DOHH2 (cell line): Measurements from ENCODE around the gene NOC4L.

Experiments used
- H3F3A ChIP-seq: fragments of 200-600 bp; sonication (generic), shearing (Covaris generic); 2 replicates; pipeline ENCODE4 v1.6.0; 2016; ENCODE audit warnings: antibody characterized with exemption, mild to moderate bottlenecking; ENCODE audit not compliant: control insufficient read depth, insufficient read depth
- H3K27ac ChIP-seq: fragments of 200-600 bp; sonication (generic); 2 replicates; pipeline ENCODE4 v1.5.1; 2014; ENCODE audit warnings: low read depth, mild to moderate bottlenecking, low read length, moderate library complexity
- H3K27me3 ChIP-seq: fragments of 200-600 bp; sonication (generic); 2 replicates; pipeline ENCODE4 v1.6.1; 2014; ENCODE audit warnings: mild to moderate bottlenecking, low read length, mixed read lengths; ENCODE audit not compliant: control insufficient read depth
- H3K36me3 ChIP-seq: fragments of 200-600 bp; sonication (generic); 2 replicates; pipeline ENCODE4 v1.6.1; 2014; ENCODE audit warnings: mild to moderate bottlenecking, low read length, moderate library complexity, mixed read lengths; ENCODE audit not compliant: control insufficient read depth
- H3K4me1 ChIP-seq: fragments of 200-600 bp; sonication (generic); 2 replicates; pipeline ENCODE4 v1.6.1; 2014; ENCODE audit warnings: mild to moderate bottlenecking, low read length, mixed read lengths; ENCODE audit not compliant: control insufficient read depth
- H3K4me2 ChIP-seq: fragments of 200-600 bp; sonication (generic); 2 replicates; pipeline ENCODE4 v1.6.0; 2014; ENCODE audit warnings: mild to moderate bottlenecking, low read length, moderate library complexity
- H3K4me3 ChIP-seq: fragments of 200-600 bp; sonication (generic); 2 replicates; pipeline ENCODE4 v1.5.1; 2014; ENCODE audit warnings: mild to moderate bottlenecking, low read length, mixed read lengths
- H3K79me2 ChIP-seq: fragments of 200-600 bp; sonication (generic); 2 replicates; pipeline ENCODE4 v1.6.1; 2014; ENCODE audit warnings: mild to moderate bottlenecking, low read length, mixed read lengths; ENCODE audit not compliant: control insufficient read depth
- H3K9me2 ChIP-seq: fragments of 200-600 bp; sonication (generic); replicated peaks from 2 replicates; pipeline ENCODE4 v1.6.1; 2014; ENCODE audit warnings: mild to moderate bottlenecking, low read length, mixed read lengths; ENCODE audit not compliant: control insufficient read depth
- H3K9me3 ChIP-seq: fragments of 200-600 bp; sonication (generic); 2 replicates; pipeline ENCODE4 v1.6.1; 2014; ENCODE audit warnings: antibody characterized with exemption, low read length, mixed read lengths; ENCODE audit not compliant: control insufficient read depth, insufficient read depth
- H4K20me1 ChIP-seq: fragments of 200-600 bp; sonication (generic); 2 replicates; pipeline ENCODE4 v1.6.0; 2014; ENCODE audit warnings: low read depth, mild to moderate bottlenecking, antibody characterized with exemption, low read length, moderate library complexity; ENCODE audit not compliant: control insufficient read depth, insufficient read depth
- EZH2phosphoT487 ChIP-seq: fragments of 200-600 bp; sonication (generic); IDR thresholded peaks from 2 replicates; pipeline ENCODE4 v1.6.1; 2017; ENCODE audit warnings: borderline replicate concordance, mild to moderate bottlenecking, antibody characterized with exemption, low read length, moderate library complexity, mixed read lengths
- TF ChIP-seq, protein P1 (sequence below): fragments of 200-600 bp; sonication (generic); IDR thresholded peaks from one replicate; pipeline ENCODE4 v1.5.1; 2014; ENCODE audit warnings: antibody characterized with exemption, mild to moderate bottlenecking, low read depth, low read length; ENCODE audit not compliant: poor library complexity, severe bottlenecking

The NOC4L gene

GRCh38 chr12:132186857-132187620, 42.8 kb downstream of the NOC4L start:
- Histone ChIP-seq H3K4me2 (no peak overlapping the region), H4K20me1 (no peaks in the 10 kb centered on the region), H3K79me2 (no peaks in the 10 kb centered on the region), H3K4me3 (no peak overlapping the region), H3K9me2 (no peaks in the 10 kb centered on the region), H3K27ac (no peak overlapping the region), H3K27me3 (peaks cover 21% of the 10 kb centered on the region), H3K4me1 (peaks cover 14% of the 10 kb centered on the region), H3K36me3 (no peaks in the 10 kb centered on the region), H3F3A (no peaks in the 10 kb centered on the region), H3K9me3 (no peaks in the 10 kb centered on the region)
- TF ChIP-seq, protein P1, sequence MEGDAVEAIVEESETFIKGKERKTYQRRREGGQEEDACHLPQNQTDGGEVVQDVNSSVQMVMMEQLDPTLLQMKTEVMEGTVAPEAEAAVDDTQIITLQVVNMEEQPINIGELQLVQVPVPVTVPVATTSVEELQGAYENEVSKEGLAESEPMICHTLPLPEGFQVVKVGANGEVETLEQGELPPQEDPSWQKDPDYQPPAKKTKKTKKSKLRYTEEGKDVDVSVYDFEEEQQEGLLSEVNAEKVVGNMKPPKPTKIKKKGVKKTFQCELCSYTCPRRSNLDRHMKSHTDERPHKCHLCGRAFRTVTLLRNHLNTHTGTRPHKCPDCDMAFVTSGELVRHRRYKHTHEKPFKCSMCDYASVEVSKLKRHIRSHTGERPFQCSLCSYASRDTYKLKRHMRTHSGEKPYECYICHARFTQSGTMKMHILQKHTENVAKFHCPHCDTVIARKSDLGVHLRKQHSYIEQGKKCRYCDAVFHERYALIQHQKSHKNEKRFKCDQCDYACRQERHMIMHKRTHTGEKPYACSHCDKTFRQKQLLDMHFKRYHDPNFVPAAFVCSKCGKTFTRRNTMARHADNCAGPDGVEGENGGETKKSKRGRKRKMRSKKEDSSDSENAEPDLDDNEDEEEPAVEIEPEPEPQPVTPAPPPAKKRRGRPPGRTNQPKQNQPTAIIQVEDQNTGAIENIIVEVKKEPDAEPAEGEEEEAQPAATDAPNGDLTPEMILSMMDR, result no peak
- no peak for TF ChIP-seq EZH2phosphoT487

GRCh38 chr12:132187646-132188450, 43.6 kb downstream of the NOC4L start:
- Histone ChIP-seq H3K36me3 (no peaks in the 10 kb centered on the region), H3K79me2 (no peaks in the 10 kb centered on the region), H3K4me2 (no peak overlapping the region), H3K9me3 (no peaks in the 10 kb centered on the region), H3K4me1 (peaks cover 14% of the 10 kb centered on the region), H3F3A (no peaks in the 10 kb centered on the region), H3K27ac (no peak overlapping the region), H4K20me1 (no peaks in the 10 kb centered on the region), H3K27me3 (peaks cover 21% of the 10 kb centered on the region), H3K4me3 (no peak overlapping the region), H3K9me2 (no peaks in the 10 kb centered on the region)
- TF ChIP-seq, protein P1, result no peak
- TF ChIP-seq EZH2phosphoT487, result no peak

- Histone ChIP-seq H3K27me3 (peaks cover 19% of the 10 kb centered on the region), H3F3A (no peaks in the 10 kb centered on the region), H3K27ac (no peak overlapping the region), H3K4me1 (peaks cover 14% of the 10 kb centered on the region), H3K9me3 (peaks cover 4% of the 10 kb centered on the region; the same call in 1 of the 2 replicates), H3K4me2 (no peak overlapping the region), H3K9me2 (no peaks in the 10 kb centered on the region), H3K4me3 (no peak overlapping the region), H3K79me2 (no peaks in the 10 kb centered on the region), H4K20me1 (no peaks in the 10 kb centered on the region), H3K36me3 (no peaks in the 10 kb centered on the region)
- TF ChIP-seq, protein P1, result no peak
- no peak for TF ChIP-seq EZH2phosphoT487
These were observed 44.2 kb downstream of the NOC4L start for GRCh38 chr12:132188451-132188901.
